ENCODE measurements around the gene AUTS2. TPM values are rescaled to one million over a fixed set of nuclear protein-coding genes. Genes with fewer than 3 reads are reported as not detected.

AUTS2 gene
- total and polyA plus RNA-seq, 2 experiments from 2014 or later = 32.0 to 91.0 TPM

DNA sequence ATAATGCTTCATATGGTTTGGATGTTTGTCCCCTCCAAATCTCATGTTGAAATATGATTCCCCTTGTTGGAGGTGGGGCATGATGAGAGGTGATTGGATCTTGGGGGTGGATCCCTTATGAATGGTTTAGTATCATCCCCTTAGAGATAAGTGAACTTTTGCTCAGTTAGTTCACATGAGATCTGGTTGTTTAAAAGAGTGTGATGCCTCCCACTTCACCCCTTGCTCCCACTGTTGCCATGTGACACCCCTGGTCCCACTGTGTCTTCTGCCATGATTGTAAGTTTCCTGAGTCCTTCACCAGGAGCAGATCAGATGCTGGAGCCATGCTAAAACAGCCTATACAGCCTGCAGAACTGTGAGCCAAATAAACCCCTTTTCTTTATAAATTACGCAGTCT lies 13.1 kb upstream of the AUTS2 start (continued):
- TF ChIP-seq STAT1 (IDR thresholded peaks at IDR 0.05; ENCODE audit: unreplicated experiment) = no peak
- no peak for TF ChIP-seq ZNF331 (CRISPR knock-in tag; IDR thresholded peaks at IDR 0.05; ENCODE audit: low read depth)
- no peak for TF ChIP-seq POLR2AphosphoS5 (IDR thresholded peaks at IDR 0.05; ENCODE audit: low read depth)

DNA sequence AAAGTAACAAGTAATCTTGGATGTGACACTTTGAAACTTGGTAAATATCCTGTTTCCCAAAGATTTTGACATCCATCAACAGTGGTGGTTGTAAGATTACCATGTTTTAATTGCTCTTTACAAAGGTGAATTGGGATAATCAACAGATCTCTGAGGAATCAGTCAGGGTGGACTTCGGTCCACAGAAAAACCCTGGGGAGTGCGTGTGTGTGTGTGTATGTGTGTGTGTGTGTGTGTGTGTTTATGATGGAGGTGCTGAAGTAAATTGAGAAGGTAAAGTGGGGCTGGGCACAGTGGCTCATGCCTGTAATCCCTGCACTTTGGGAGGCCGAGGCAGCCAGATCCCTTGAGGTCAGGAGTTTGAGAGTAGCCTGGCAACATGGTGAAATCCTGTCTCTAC lies 12.0 kb upstream of the AUTS2 start:
- Histone ChIP-seq H3K4me3 (no peak overlapping the region), H3F3A (replicated peaks; ENCODE audit: low read depth) (no peaks in the 10 kb centered on the region), H3K4me2 (no peak overlapping the region), H3K36me3 (ENCODE audit: insufficient read depth) (no peaks in the 10 kb centered on the region), H2AFZ (no peak overlapping the region), H4K20me1 (replicated peaks; ENCODE audit: insufficient read depth) (no peaks in the 10 kb centered on the region), H3K27ac (ENCODE audit: low read depth) (no peak overlapping the region), H3K27me3 (ENCODE audit: insufficient read depth) (no peaks in the 10 kb centered on the region), H3K79me2 (replicated peaks; ENCODE audit: insufficient read depth) (no peaks in the 10 kb centered on the region), H3K4me1 (ENCODE audit: insufficient read depth) (no peaks in the 10 kb centered on the region), H3K9me2 (ENCODE audit: insufficient read depth) (no peaks in the 10 kb centered on the region)
- no peak for ATAC-seq
- Mint-ChIP-seq H3K36me3 (ENCODE audit: low read depth) (peaks cover 6% of the 10 kb centered on the region; the same call in 1 of the 3 replicates), H3K27me3 (ENCODE audit: insufficient read depth, low read depth, poor library complexity) (peaks cover 3% of the 10 kb centered on the region), H3K27ac (no peak overlapping the region), H3K9me3 (peaks cover 9% of the 10 kb centered on the region), H3K4me1 (peaks cover 3% of the 10 kb centered on the region; the same call in 1 of the 3 replicates), H3K4me3 (no peak overlapping the region)
- no peak for DNase-seq (ENCODE audit: low spot score)
- TF ChIP-seq, protein P1, sequence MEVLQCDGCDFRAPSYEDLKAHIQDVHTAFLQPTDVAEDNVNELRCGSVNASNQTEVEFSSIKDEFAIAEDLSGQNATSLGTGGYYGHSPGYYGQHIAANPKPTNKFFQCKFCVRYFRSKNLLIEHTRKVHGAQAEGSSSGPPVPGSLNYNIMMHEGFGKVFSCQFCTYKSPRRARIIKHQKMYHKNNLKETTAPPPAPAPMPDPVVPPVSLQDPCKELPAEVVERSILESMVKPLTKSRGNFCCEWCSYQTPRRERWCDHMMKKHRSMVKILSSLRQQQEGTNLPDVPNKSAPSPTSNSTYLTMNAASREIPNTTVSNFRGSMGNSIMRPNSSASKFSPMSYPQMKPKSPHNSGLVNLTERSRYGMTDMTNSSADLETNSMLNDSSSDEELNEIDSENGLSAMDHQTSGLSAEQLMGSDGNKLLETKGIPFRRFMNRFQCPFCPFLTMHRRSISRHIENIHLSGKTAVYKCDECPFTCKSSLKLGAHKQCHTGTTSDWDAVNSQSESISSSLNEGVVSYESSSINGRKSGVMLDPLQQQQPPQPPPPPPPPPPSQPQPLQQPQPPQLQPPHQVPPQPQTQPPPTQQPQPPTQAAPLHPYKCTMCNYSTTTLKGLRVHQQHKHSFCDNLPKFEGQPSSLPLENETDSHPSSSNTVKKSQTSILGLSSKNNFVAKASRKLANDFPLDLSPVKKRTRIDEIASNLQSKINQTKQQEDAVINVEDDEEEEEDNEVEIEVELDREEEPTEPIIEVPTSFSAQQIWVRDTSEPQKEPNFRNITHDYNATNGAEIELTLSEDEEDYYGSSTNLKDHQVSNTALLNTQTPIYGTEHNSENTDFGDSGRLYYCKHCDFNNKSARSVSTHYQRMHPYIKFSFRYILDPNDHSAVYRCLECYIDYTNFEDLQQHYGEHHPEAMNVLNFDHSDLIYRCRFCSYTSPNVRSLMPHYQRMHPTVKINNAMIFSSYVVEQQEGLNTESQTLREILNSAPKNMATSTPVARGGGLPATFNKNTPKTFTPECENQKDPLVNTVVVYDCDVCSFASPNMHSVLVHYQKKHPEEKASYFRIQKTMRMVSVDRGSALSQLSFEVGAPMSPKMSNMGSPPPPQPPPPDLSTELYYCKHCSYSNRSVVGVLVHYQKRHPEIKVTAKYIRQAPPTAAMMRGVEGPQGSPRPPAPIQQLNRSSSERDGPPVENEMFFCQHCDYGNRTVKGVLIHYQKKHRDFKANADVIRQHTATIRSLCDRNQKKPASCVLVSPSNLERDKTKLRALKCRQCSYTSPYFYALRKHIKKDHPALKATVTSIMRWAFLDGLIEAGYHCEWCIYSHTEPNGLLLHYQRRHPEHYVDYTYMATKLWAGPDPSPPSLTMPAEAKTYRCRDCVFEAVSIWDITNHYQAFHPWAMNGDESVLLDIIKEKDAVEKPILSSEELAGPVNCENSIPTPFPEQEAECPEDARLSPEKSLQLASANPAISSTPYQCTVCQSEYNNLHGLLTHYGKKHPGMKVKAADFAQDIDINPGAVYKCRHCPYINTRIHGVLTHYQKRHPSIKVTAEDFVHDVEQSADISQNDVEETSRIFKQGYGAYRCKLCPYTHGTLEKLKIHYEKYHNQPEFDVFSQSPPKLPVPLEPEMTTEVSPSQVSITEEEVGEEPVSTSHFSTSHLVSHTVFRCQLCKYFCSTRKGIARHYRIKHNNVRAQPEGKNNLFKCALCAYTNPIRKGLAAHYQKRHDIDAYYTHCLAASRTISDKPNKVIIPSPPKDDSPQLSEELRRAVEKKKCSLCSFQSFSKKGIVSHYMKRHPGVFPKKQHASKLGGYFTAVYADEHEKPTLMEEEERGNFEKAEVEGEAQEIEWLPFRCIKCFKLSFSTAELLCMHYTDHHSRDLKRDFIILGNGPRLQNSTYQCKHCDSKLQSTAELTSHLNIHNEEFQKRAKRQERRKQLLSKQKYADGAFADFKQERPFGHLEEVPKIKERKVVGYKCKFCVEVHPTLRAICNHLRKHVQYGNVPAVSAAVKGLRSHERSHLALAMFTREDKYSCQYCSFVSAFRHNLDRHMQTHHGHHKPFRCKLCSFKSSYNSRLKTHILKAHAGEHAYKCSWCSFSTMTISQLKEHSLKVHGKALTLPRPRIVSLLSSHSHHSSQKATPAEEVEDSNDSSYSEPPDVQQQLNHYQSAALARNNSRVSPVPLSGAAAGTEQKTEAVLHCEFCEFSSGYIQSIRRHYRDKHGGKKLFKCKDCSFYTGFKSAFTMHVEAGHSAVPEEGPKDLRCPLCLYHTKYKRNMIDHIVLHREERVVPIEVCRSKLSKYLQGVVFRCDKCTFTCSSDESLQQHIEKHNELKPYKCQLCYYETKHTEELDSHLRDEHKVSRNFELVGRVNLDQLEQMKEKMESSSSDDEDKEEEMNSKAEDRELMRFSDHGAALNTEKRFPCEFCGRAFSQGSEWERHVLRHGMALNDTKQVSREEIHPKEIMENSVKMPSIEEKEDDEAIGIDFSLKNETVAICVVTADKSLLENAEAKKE (CRISPR knock-in tag; IDR thresholded peaks at IDR 0.05) = no peak
- no peak for TF ChIP-seq JUNB (IDR thresholded peaks at IDR 0.05; ENCODE audit: unreplicated experiment)
- TF ChIP-seq EZH2phosphoT487 (IDR thresholded peaks at IDR 0.05; ENCODE audit: unreplicated experiment) = no peak
- no peak for TF ChIP-seq CREB1 (CRISPR knock-in tag; IDR thresholded peaks at IDR 0.05; ENCODE audit: low read depth)
- no peak for TF ChIP-seq STAT1 (IDR thresholded peaks at IDR 0.05; ENCODE audit: unreplicated experiment)
- TF ChIP-seq EZH2 (IDR thresholded peaks at IDR 0.05; ENCODE audit: low read depth, unreplicated experiment) = no peak
- no peak for TF ChIP-seq POLR2AphosphoS5 (IDR thresholded peaks at IDR 0.05; ENCODE audit: low read depth)
- no peak for TF ChIP-seq ZNF114 (CRISPR knock-in tag; IDR thresholded peaks at IDR 0.05)
- no peak for TF ChIP-seq NANOG (IDR thresholded peaks at IDR 0.05; ENCODE audit: borderline replicate concordance)

All from GM23338 (cell line).